Ovary (tissue), 3 donors: ENCODE results near the gene IMPA2.

Source experiments
- CTCF ChIP-seq, 3 donors: fragments of 450-650 bp in 2 of 3; fragments of 200-600 bp in 1 of 3; IDR thresholded peaks; one replicate each; pipeline versions ENCODE4 v1.5.1 to v1.8.0; 2016 to 2022; ENCODE audit warnings: antibody characterized with exemption in 3 of 3, mild to moderate bottlenecking in 1 of 3
- POLR2A ChIP-seq: fragments of 450-650 bp; IDR thresholded peaks from one replicate; pipeline ENCODE4 v1.6.1; 2017; ENCODE audit warnings: antibody characterized with exemption, mild to moderate bottlenecking, moderate library complexity
- donor health status: DM: no; HTN: no; CAD: no.

- TF ChIP-seq POLR2A (no peak), CTCF (IDR thresholded peaks at IDR 0.05) (no peak)
Observed at GRCh38 chr18:12041561-12041960, 60.3 kb downstream of the IMPA2 start.
